HG03175 (cell line): ENCODE measurements around the gene AGPAT4.

Experiments
- ATAC-seq: cut with Tn5 transposase; IDR thresholded peaks from one replicate; pipeline ENCODE4 v1.9.1; 2021; ENCODE audit warnings: mild to moderate bottlenecking, moderate library complexity; ENCODE audit not compliant: unreplicated experiment

AGPAT4 gene

GRCh38 chr6:161117942-161118341, 155.9 kb downstream of the AGPAT4 start:
- no peak for ATAC-seq

GRCh38 chr6:161117308-161117707, 156.6 kb downstream of the AGPAT4 start:
- ATAC-seq, result no peak

GRCh38 chr6:161116554-161116953, 157.3 kb downstream of the AGPAT4 start:
- ATAC-seq, result no peak

GRCh38 chr6:161115468-161115867, 158.4 kb downstream of the AGPAT4 start:
- no peak for ATAC-seq

- no peak for ATAC-seq
These were observed 162.6 kb downstream of the AGPAT4 start for GRCh38 chr6:161111261-161111660.

- ATAC-seq, result no peak
These were observed 163.7 kb downstream of the AGPAT4 start for GRCh38 chr6:161110028-161110779.

- no peak for ATAC-seq
These were observed 164.5 kb downstream of the AGPAT4 start for GRCh38 chr6:161109366-161109765.

- ATAC-seq, result no peak
These were observed 164.9 kb downstream of the AGPAT4 start for GRCh38 chr6:161108916-161109315.

- ATAC-seq, result no peak
These were observed 165.8 kb downstream of the AGPAT4 start for GRCh38 chr6:161107779-161108730.

- no peak for ATAC-seq
These were observed 168.5 kb downstream of the AGPAT4 start for GRCh38 chr6:161105408-161105807.

- ATAC-seq, result no peak
These were observed 168.9 kb downstream of the AGPAT4 start for GRCh38 chr6:161104966-161105365.

- no peak for ATAC-seq
These were observed 170.4 kb downstream of the AGPAT4 start for GRCh38 chr6:161103475-161103874.

GRCh38 chr6:161101517-161101916, 172.3 kb downstream of the AGPAT4 start:
- ATAC-seq, result no peak

GRCh38 chr6:161100072-161100471, 173.8 kb downstream of the AGPAT4 start:
- ATAC-seq, result no peak

GRCh38 chr6:161095916-161096315, 177.9 kb downstream of the AGPAT4 start:
- no peak for ATAC-seq

GRCh38 chr6:161094955-161095354, 178.9 kb downstream of the AGPAT4 start:
- no peak for ATAC-seq

- no peak for ATAC-seq
These were observed 181.7 kb downstream of the AGPAT4 start for GRCh38 chr6:161091972-161092701.

GRCh38 chr6:161091151-161091550, 182.7 kb downstream of the AGPAT4 start:
- no peak for ATAC-seq

- ATAC-seq, result no peak
These were observed 185.1 kb downstream of the AGPAT4 start for GRCh38 chr6:161088676-161089328.

GRCh38 chr6:161085246-161085645, 188.6 kb downstream of the AGPAT4 start:
- ATAC-seq, result no peak

GRCh38 chr6:161082215-161082614, 191.6 kb downstream of the AGPAT4 start:
- ATAC-seq, result no peak
